ENCODE results near the gene MDM2. TPM values are rescaled to one million over a fixed set of nuclear protein-coding genes. Genes with fewer than 3 reads are reported as not detected.

MDM2 gene
- total RNA-seq = 10 to 100 TPM; 36.1 to 95.6 TPM

DNA sequence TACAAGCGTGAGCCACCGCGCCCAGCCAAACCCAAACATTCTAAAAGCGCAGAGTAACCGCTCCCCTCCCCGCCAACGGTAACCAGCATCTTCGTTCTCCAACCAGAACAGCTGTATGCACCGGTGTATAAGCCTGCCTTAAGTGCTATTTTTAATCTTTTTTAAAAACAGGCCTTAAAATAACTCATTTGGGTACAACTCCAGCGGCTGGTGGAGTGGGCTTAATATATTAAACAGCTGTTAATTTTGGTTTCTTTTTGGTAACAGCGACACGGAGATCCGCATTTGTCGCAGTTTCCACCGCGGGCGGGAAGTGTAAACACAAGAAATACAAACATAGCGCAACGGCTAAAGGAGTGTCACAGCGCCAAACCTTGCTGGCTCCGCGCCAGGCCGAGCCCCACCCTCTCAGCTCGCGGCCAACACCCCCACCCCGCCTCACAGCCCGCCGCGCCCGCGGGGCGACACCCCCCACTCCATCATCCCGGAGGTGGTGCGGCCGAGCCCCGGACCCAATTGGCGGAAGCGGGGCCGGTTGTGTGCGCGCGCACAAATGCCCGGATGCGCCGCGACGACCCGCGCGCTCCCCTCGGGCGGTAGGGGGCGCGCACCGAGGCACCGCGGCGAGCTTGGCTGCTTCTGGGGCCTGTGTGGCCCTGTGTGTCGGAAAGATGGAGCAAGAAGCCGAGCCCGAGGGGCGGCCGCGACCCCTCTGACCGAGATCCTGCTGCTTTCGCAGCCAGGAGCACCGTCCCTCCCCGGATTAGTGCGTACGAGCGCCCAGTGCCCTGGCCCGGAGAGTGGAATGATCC is at the start of gene MDM2:
Gene MDM2, plus strand, starts transcription at position 602 of the 812 bp plus-strand sequence. CDS start 301 bp downstream, outside the sequence.
- Histone ChIP-seq H3K9me3 (no peaks in the 10 kb centered on the region), H3K36me3 (no peaks in the 10 kb centered on the region), H3K4me3 (peak within 1 kb of the TSS; percentile 84 to 99), H3K4me1 (replicated peaks) (peaks cover 6% of the 10 kb centered on the region), H3K27ac (peak within 1 kb of the TSS; percentile 98 to 99), H3K27me3 (replicated peaks; ENCODE audit: insufficient read depth) (no peaks in the 10 kb centered on the region)
- 1% methylated on average over 64 of the region's 72 CpGs for WGBS
- TF ChIP-seq POLR2A (IDR thresholded peaks at IDR 0.05) (peak; percentile 91), POLR2AphosphoS5 (IDR thresholded peaks at IDR 0.05) (peak; percentile 82)
- TF ChIP-seq, protein P1, sequence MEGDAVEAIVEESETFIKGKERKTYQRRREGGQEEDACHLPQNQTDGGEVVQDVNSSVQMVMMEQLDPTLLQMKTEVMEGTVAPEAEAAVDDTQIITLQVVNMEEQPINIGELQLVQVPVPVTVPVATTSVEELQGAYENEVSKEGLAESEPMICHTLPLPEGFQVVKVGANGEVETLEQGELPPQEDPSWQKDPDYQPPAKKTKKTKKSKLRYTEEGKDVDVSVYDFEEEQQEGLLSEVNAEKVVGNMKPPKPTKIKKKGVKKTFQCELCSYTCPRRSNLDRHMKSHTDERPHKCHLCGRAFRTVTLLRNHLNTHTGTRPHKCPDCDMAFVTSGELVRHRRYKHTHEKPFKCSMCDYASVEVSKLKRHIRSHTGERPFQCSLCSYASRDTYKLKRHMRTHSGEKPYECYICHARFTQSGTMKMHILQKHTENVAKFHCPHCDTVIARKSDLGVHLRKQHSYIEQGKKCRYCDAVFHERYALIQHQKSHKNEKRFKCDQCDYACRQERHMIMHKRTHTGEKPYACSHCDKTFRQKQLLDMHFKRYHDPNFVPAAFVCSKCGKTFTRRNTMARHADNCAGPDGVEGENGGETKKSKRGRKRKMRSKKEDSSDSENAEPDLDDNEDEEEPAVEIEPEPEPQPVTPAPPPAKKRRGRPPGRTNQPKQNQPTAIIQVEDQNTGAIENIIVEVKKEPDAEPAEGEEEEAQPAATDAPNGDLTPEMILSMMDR (IDR thresholded peaks at IDR 0.05) = peak; percentile 65 to 95 (median 86)
- intact Hi-C loops (cut with DNase I) = loop anchor here (2.0 kb wide), 1 partner anchor 61 kb away; the partner anchor contains the start of gene SLC35E3
- peak; percentile 93 for DNase-seq (ENCODE audit: low spot score)

GRCh38 chr12:68759852-68760251 is 48.1 kb upstream of the MDM2 start:
- intact Hi-C loops (cut with DNase I) = no loop called here
- DNase-seq (ENCODE audit: low spot score) = no peak
- 95% methylated on average over 5 of the region's 5 CpGs for WGBS
- H3K27ac ChIP-seq = no peak overlapping the region
- no peak overlapping the region for H3K4me3 ChIP-seq
- TF ChIP-seq POLR2A (IDR thresholded peaks at IDR 0.05) (no peak), POLR2AphosphoS5 (IDR thresholded peaks at IDR 0.05) (no peak)
- TF ChIP-seq, protein P1 (IDR thresholded peaks at IDR 0.05) = no peak
- H3K36me3 ChIP-seq = no peaks in the 10 kb centered on the region
- no peaks in the 10 kb centered on the region for H3K27me3 ChIP-seq (replicated peaks; ENCODE audit: insufficient read depth)
- no peaks in the 10 kb centered on the region for H3K9me3 ChIP-seq
- no peaks in the 10 kb centered on the region for H3K4me1 ChIP-seq (replicated peaks)

DNA sequence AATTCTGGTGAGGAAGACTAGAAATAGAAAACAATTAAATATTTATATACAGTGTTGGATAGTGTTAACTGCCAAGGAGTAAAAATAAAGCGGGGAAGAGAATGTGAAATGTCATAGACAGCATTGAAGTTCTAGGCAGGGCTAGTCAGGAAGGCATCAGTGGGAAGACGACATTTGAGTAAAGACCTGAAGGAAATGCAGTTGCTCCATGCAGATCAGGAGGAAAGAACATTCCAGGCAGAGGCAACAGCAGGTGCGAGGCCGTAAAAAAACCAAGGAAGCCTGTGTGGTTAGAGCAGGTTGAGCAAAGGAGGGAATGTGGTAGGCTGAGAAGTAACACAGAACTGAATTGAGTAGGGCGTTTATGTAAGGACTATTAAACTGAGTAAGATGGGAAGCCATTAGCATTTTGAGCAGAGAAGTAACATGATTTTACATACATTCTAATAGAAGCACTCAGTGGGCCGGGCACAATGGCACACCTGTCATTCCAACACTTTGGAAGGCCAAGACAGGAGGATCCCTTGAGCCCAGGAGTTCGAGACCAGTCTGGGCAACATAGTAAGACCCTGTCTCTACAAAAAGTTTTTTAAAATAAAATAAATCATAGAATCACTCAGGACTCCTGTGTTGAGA is 47.1 kb upstream of the MDM2 start:
- intact Hi-C loops (cut with DNase I) = no loop called here
- TF ChIP-seq, protein P1 (IDR thresholded peaks at IDR 0.05) = no peak
- no peak for TF ChIP-seq POLR2AphosphoS5 (IDR thresholded peaks at IDR 0.05)
- TF ChIP-seq POLR2A (IDR thresholded peaks at IDR 0.05) = no peak
- Histone ChIP-seq H3K4me3 (no peak overlapping the region), H3K36me3 (no peaks in the 10 kb centered on the region), H3K9me3 (no peaks in the 10 kb centered on the region), H3K27ac (no peak overlapping the region), H3K4me1 (replicated peaks) (no peaks in the 10 kb centered on the region), H3K27me3 (replicated peaks; ENCODE audit: insufficient read depth) (no peaks in the 10 kb centered on the region)
- WGBS = 96% methylated on average over 7 of the region's 7 CpGs
- no peak for DNase-seq (ENCODE audit: low spot score)

DNA sequence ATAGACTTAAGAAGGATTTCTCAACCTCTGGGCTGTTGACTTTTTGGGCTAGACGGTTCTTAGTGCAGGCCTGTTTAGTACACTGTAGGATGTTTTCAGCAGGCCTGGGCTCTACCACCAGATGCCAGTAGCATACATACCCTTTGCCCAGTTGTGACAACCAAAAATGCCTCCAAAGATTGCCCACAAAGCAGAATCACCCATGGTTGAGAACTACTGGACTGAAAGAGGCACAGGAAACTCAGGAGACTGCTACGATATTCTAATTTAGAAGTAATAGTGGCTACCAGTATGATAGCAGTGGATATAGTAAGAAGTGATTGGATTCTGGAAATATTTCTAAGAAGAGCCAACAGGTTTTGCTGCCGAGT is 46.5 kb upstream of the MDM2 start:
- TF ChIP-seq POLR2AphosphoS5 (IDR thresholded peaks at IDR 0.05) = no peak
- intact Hi-C loops (cut with DNase I) = no loop called here
- no peak for DNase-seq (ENCODE audit: low spot score)
- H3K9me3 ChIP-seq = no peaks in the 10 kb centered on the region
- no peaks in the 10 kb centered on the region for H3K27me3 ChIP-seq (replicated peaks; ENCODE audit: insufficient read depth)
- H3K36me3 ChIP-seq = no peaks in the 10 kb centered on the region
- H3K27ac ChIP-seq = no peak overlapping the region
- H3K4me3 ChIP-seq = no peak overlapping the region
- WGBS = 97% methylated on average over 3 of the region's 3 CpGs
- H3K4me1 ChIP-seq (replicated peaks) = no peaks in the 10 kb centered on the region

- H3K27me3 ChIP-seq (replicated peaks; ENCODE audit: insufficient read depth) = no peaks in the 10 kb centered on the region
- no peak overlapping the region for H3K4me3 ChIP-seq
- TF ChIP-seq POLR2A (IDR thresholded peaks at IDR 0.05) (no peak), POLR2AphosphoS5 (IDR thresholded peaks at IDR 0.05) (no peak)
- TF ChIP-seq, protein P1 (IDR thresholded peaks at IDR 0.05) = no peak
- no peaks in the 10 kb centered on the region for H3K4me1 ChIP-seq (replicated peaks)
- no peaks in the 10 kb centered on the region for H3K9me3 ChIP-seq
- WGBS = 75% methylated on average over 8 of the region's 8 CpGs
- H3K36me3 ChIP-seq = no peaks in the 10 kb centered on the region
- no peak for DNase-seq (ENCODE audit: low spot score)
- H3K27ac ChIP-seq = no peak overlapping the region
- intact Hi-C loops (cut with DNase I) = no loop called here
Observed at GRCh38 chr12:68761901-68762630, 45.9 kb upstream of the MDM2 start.
